HepG2 (cell line): ENCODE results near the gene CHEK1. TPM values are rescaled to one million over a fixed set of nuclear protein-coding genes. Genes with fewer than 3 reads are reported as not detected.

Experiments
- ATAC-seq: fragments of 200-7000 bp; cut with Tn5 transposase; 3 replicates; pipeline ENCODE4 v1.9.1; 2020; ENCODE audit warnings: mild to moderate bottlenecking, moderate library complexity
- BruUV-seq: library from RNA; stranded (reverse); fragments of 400-500 nt; replicated peaks from 2 replicates; lab custom pipeline; 2021; lab: Mats Ljungman, UMichigan
- CTCF ChIA-PET: fragments of 300-600 bp; formaldehyde crosslinking; extraction: SDS; loops from one replicate; lab custom pipeline; 2021; ENCODE audit warnings: low total read pairs, inconsistent platforms, low intra/inter-chr PET ratio; lab: Yijun Ruan, JAX
- POLR2A ChIA-PET: fragments of 350-600 bp; sonication (Branson Sonifier 250); formaldehyde crosslinking; loops from one replicate; lab custom pipeline; 2020; ENCODE audit warnings: antibody characterized with exemption, inconsistent platforms; lab: Yijun Ruan, JAX
- DNase-seq: peaks from one replicate; pipeline ENCODE4 v3.0.0-alpha.2; 2015; ENCODE audit warnings: low spot score
- FAIRE-seq: peaks from 3 replicates; lab custom pipeline; 2011; peaks lifted over from hg19 to GRCh38; lab: Jason Lieb, UNC
- H2AFZ ChIP-seq: one replicate; pipeline ENCODE4 v1.6.1; 2011; ENCODE audit warnings: low read length, inconsistent platforms
- H3K27ac ChIP-seq: fragments of 300-600 bp; 3 replicates; pipeline ENCODE4 v1.8.0; 2011; ENCODE audit warnings: mixed run types, mild to moderate bottlenecking, mixed read lengths, low read length, inconsistent platforms; ENCODE audit not compliant: insufficient read depth; ENCODE audit errors: extremely low read length
- H3K27me3 ChIP-seq, 2 experiments: fragments of 200-600 bp in 1 of 2; 2 replicates in 1 of 2; 3 replicates in 1 of 2; pipeline versions ENCODE4 v1.6.0 to v1.8.0; 2011; ENCODE audit warnings: low read length in 2 of 2, mild to moderate bottlenecking in 2 of 2, moderate library complexity in 2 of 2, inconsistent platforms in 1 of 2; ENCODE audit not compliant: insufficient read depth in 2 of 2, control insufficient read depth in 1 of 2
- H3K36me3 ChIP-seq, 2 experiments: fragments of 200-600 bp in 1 of 2; replicated peaks in 1 of 2; 2 replicates in 1 of 2; 3 replicates in 1 of 2; pipeline versions ENCODE4 v1.5.1 to v1.8.0; 2011; ENCODE audit warnings: low read length in 2 of 2, inconsistent platforms in 1 of 2; ENCODE audit not compliant: insufficient read depth in 2 of 2, control insufficient read depth in 1 of 2
- H3K4me1 ChIP-seq: 2 replicates; pipeline ENCODE4 v1.5.1; 2012; ENCODE audit warnings: low read length, inconsistent platforms; ENCODE audit not compliant: insufficient read depth
- H3K4me2 ChIP-seq: 2 replicates; pipeline ENCODE4 v1.6.0; 2011; ENCODE audit warnings: low read depth, low read length, inconsistent platforms
- H3K4me3 ChIP-seq, 3 experiments: fragments of 200-600 bp in 1 of 3; sonication (generic), shearing (Covaris generic) in 1 of 3; replicated peaks in 1 of 3; 2 replicates each; pipeline ENCODE4 v1.5.1; 2011 to 2016; ENCODE audit warnings: low read length in 3 of 3, inconsistent platforms in 2 of 3, low read depth in 2 of 3, mild to moderate bottlenecking in 2 of 3, control low read depth in 1 of 3, mixed read lengths in 1 of 3; ENCODE audit not compliant: insufficient read depth in 1 of 3
- H3K79me2 ChIP-seq: one replicate; pipeline ENCODE4 v1.6.1; 2011; ENCODE audit warnings: low read length, inconsistent platforms; ENCODE audit not compliant: insufficient read depth
- H3K9ac ChIP-seq: 2 replicates; pipeline ENCODE4 v1.6.0; 2011; ENCODE audit warnings: mild to moderate bottlenecking, low read depth, low read length, inconsistent platforms; ENCODE audit not compliant: insufficient read depth
- H3K9me3 ChIP-seq: 2 replicates; pipeline ENCODE4 v1.5.1; 2012; ENCODE audit warnings: mild to moderate bottlenecking, low read length
- H4K20me1 ChIP-seq: 2 replicates; pipeline ENCODE4 v1.6.0; 2011; ENCODE audit warnings: inconsistent platforms, mild to moderate bottlenecking, low read length, moderate library complexity; ENCODE audit not compliant: insufficient read depth
- ISX ChIP-seq: sonication (generic); formaldehyde crosslinking; conservative IDR thresholded peaks from 2 replicates; pipeline ENCODE4 v1.5.0; 2020; ENCODE audit warnings: missing genetic modification reagents
- SALL1 ChIP-seq: sonication (generic); formaldehyde crosslinking; IDR thresholded peaks from 2 replicates; pipeline ENCODE4 v1.8.0; 2022; ENCODE audit warnings: mild to moderate bottlenecking, missing genetic modification reagents
- STAT5B ChIP-seq: sonication (generic); formaldehyde crosslinking; IDR thresholded peaks from 2 replicates; pipeline ENCODE4 v1.4.0; 2020; ENCODE audit warnings: missing genetic modification reagents
- TBX2 ChIP-seq: sonication (generic); formaldehyde crosslinking; IDR thresholded peaks from 2 replicates; pipeline ENCODE4 v1.5.0; 2020; ENCODE audit warnings: missing genetic modification reagents, mild to moderate bottlenecking, borderline replicate concordance
- TBX3 ChIP-seq: fragments of 450-650 bp; IDR thresholded peaks from 2 replicates; pipeline ENCODE4 v1.6.1; 2017; ENCODE audit warnings: antibody characterized with exemption, mild to moderate bottlenecking, inconsistent platforms, borderline replicate concordance
- ZFYVE20 ChIP-seq: sonication (generic); formaldehyde crosslinking; IDR thresholded peaks from 2 replicates; pipeline ENCODE4 v1.8.0; 2023; ENCODE audit warnings: low read depth, mild to moderate bottlenecking, moderate library complexity, missing genetic modification reagents, borderline replicate concordance
- WGBS: methylation state at CpG from one replicate; pipeline ENCODE4 v1.1.6; 2017; ENCODE audit warnings: low lambda C conversion rate; 5-methylcytosine and 5-hydroxymethylcytosine counted together
- in situ Hi-C: cut with HindIII; loops from 2 replicates; pipeline ENCODE4 v1.10.0; 2017; ENCODE audit warnings: low pct_unique_long_range_greater_than_20kb; ENCODE audit not compliant: extremely low pct_ligation_motif_present
- intact Hi-C: fragments of 100-400 bp; cut with micrococcal nuclease; formaldehyde crosslinking; loops from one replicate; pipeline ENCODE4 v1.10.0; 2022; ENCODE audit not compliant: unreplicated experiment
- polyA plus RNA-seq, 8 experiments: library from polyadenylated mRNA; depleted of rRNA in 3 of 8; stranded (reverse) in 7 of 8; unstranded in 1 of 8; fragments of >200 nt; fragmentation: Illumina TruSeq in 4 of 8; extraction: Trizol in 4 of 8; gene quantifications; 2 replicates each; pipeline versions ENCODE4 v1.2.1 to v1.2.3, GENCODE V29; 2011 to 2016; ENCODE audit warnings: low read depth in 4 of 8, missing spikeins in 1 of 8, mixed read lengths in 1 of 8; ENCODE audit not compliant: insufficient read depth in 1 of 8
- total RNA-seq, 5 experiments: library from RNA; depleted of rRNA; stranded (reverse); fragments of >200 nt; fragmentation: Illumina TruSeq; extraction: Trizol; gene quantifications; 2 replicates each; pipeline ENCODE4 v1.2.3, GENCODE V29; 2016; ENCODE audit warnings: low read depth in 1 of 5
- TF ChIP-seq, protein P1 (sequence below): fragments of 450-650 bp; IDR thresholded peaks from 2 replicates; pipeline ENCODE4 v1.6.1; 2017; ENCODE audit warnings: mild to moderate bottlenecking

CHEK1 gene
- total and polyA plus RNA-seq, 2 of the 13 experiments (the other 11 are each of a cell fraction or from before 2014, with no cell fraction given) = 17.8 to 83.2 TPM

DNA sequence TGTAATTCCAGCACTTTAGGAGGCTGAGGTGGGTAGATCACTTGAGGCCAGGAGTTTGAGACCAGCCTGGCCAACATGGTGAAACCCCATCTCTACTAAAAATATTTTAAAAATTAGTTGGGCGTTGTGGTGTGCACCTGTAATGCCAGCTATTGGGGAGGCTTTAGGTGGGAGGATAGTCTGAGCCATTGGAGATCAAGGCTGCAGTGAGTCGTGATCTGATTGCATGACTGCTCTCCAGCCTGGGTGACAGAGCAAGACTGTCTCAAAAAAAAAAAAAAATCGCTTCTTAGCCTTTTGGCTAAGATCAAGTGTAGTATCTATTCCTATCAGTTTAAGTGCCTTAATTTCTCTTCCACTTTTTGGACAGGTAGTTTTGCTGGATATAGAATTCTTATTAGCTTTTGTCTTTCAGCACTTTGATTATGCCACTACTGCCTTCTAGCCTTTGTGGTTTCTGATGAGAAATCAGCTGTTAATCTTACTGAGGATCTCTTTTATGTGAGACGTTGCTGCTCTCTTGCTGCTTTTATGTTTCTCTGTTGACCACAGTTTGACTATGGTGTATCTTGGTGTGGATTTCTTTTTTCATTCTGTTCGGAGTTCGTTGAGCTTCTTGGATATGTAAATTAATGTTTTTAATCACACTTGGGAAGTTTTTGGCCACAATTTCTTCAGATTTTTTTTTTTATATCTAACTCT, 24.7 kb downstream of the CHEK1 start (continued):
- no peak for TF ChIP-seq STAT5B (CRISPR knock-in tag)

- Histone ChIP-seq H3K27ac (no peak overlapping the region), H3K4me2 (no peak overlapping the region), H3K27me3 (no peaks in the 10 kb centered on the region), H3K36me3 (peaks cover 1 to 16% of the 10 kb centered on the region in 2 experiments; a peak in 2 of 5 replicates), H3K79me2 (no peaks in the 10 kb centered on the region), H3K9ac (no peak overlapping the region), H2AFZ (no peak overlapping the region), H3K4me1 (no peaks in the 10 kb centered on the region), H3K4me3 (no peak overlapping the region), H3K9me3 (no peaks in the 10 kb centered on the region), H4K20me1 (no peaks in the 10 kb centered on the region)
- 95% methylated on average over 2 of the region's 2 CpGs for WGBS
- ATAC-seq (no peak), DNase-seq (no peak), FAIRE-seq (no peak)
- CTCF ChIA-PET = no interaction called here
- in situ Hi-C loops (no loop called here), intact Hi-C loops (no loop called here)
- POLR2A ChIA-PET = no interaction called here
- BruUV-seq = no TSS peak
- no peak for TF ChIP-seq ISX
- no peak for TF ChIP-seq ZFYVE20 (CRISPR knock-in tag)
- TF ChIP-seq SALL1 = no peak
- TF ChIP-seq TBX2 (CRISPR knock-in tag) = no peak
- no peak for TF ChIP-seq TBX3
- TF ChIP-seq, protein P1, sequence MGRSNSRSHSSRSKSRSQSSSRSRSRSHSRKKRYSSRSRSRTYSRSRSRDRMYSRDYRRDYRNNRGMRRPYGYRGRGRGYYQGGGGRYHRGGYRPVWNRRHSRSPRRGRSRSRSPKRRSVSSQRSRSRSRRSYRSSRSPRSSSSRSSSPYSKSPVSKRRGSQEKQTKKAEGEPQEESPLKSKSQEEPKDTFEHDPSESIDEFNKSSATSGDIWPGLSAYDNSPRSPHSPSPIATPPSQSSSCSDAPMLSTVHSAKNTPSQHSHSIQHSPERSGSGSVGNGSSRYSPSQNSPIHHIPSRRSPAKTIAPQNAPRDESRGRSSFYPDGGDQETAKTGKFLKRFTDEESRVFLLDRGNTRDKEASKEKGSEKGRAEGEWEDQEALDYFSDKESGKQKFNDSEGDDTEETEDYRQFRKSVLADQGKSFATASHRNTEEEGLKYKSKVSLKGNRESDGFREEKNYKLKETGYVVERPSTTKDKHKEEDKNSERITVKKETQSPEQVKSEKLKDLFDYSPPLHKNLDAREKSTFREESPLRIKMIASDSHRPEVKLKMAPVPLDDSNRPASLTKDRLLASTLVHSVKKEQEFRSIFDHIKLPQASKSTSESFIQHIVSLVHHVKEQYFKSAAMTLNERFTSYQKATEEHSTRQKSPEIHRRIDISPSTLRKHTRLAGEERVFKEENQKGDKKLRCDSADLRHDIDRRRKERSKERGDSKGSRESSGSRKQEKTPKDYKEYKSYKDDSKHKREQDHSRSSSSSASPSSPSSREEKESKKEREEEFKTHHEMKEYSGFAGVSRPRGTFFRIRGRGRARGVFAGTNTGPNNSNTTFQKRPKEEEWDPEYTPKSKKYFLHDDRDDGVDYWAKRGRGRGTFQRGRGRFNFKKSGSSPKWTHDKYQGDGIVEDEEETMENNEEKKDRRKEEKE = no peak
Observed at GRCh38 chr11:125662689-125663088, 37.7 kb downstream of the CHEK1 start.
